AML-193 (cell line): ENCODE data around the gene JUND.

Experiments
- DNase-seq, 2 experiments: peaks; one replicate each; lab custom pipeline; 2025; lab: John Stamatoyannopoulos, UW

JUND gene

GRCh38 chr19:18290302-18291018 lies 9.0 kb upstream of the JUND start:
- peak in 1 of 2 experiments; percentile 5 for DNase-seq

GRCh38 chr19:18289471-18290301 lies 8.3 kb upstream of the JUND start:
- DNase-seq = no peak

- DNase-seq = no peak
Measured at GRCh38 chr19:18287836-18288772, 6.7 kb upstream of the JUND start.

GRCh38 chr19:18286973-18287635 lies 5.7 kb upstream of the JUND start:
- no peak for DNase-seq

- no peak for DNase-seq
Measured at GRCh38 chr19:18284712-18285360, 3.4 kb upstream of the JUND start.

GRCh38 chr19:18283338-18283737 lies 1.9 kb upstream of the JUND start:
- no peak for DNase-seq

GRCh38 chr19:18282788-18283141 lies 1.3 kb upstream of the JUND start:
- DNase-seq = no peak

- peak in 1 of 2 experiments; percentile 53 for DNase-seq
Measured at GRCh38 chr19:18282021-18282787, 782 bp upstream of the JUND start.

GRCh38 chr19:18280247-18281081 lies 958 bp downstream of the JUND start:
- peak; percentile 49 to 60 for DNase-seq

GRCh38 chr19:18279516-18280246 lies 1.7 kb downstream of the JUND start:
- peak; percentile 81 to 84 for DNase-seq

GRCh38 chr19:18279266-18279515 lies 2.2 kb downstream of the JUND start:
- DNase-seq = no peak

- DNase-seq = no peak
Measured at GRCh38 chr19:18278521-18279265, 2.7 kb downstream of the JUND start.

- peak; percentile 25 to 28 for DNase-seq
Measured at GRCh38 chr19:18274781-18275356, 6.6 kb downstream of the JUND start.

- DNase-seq = no peak
Measured at GRCh38 chr19:18274219-18274780, 7.1 kb downstream of the JUND start, which contains the start of gene IQCN. TSS of gene IQCN (minus strand) at chr19:18274452. CDS start at chr19:18269478, 4,974 bp downstream.

- DNase-seq = no peak
Measured at GRCh38 chr19:18273561-18274218, 7.7 kb downstream of the JUND start.

- no peak for DNase-seq
Measured at GRCh38 chr19:18271433-18271841, 10.0 kb downstream of the JUND start.

- DNase-seq = no peak
Measured at GRCh38 chr19:18270326-18270725, 11.1 kb downstream of the JUND start.
